Measurements from ENCODE around the gene ZNF518A. TPM values are rescaled to one million over a fixed set of nuclear protein-coding genes. Genes with fewer than 3 reads are reported as not detected.

ZNF518A gene
- total RNA-seq, 1 donor from 2014 or later: 28.7 TPM

DNA sequence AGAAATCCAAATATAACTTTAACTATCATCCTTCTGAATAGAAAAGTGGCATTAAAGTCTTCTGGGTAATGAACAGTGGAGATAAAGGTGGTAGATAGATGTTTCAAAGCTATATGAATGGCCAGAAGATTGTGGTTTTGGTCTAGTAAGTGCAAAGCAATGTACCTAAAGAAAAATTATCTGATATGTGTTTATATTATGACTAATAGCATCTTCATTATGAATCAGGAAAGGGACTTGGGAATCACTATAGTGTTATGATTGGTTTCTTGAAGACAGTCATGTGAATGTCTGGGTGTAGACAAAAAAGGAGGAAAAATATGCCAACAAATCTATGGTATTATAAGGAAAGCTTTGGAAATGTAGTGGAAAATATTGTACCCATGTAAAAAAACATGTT lies 3.0 kb downstream of the ZNF518A start:
- Mint-ChIP-seq H3K4me1 (peaks cover 21% of the 10 kb centered on the region), H3K27me3 (peaks cover 4% of the 10 kb centered on the region), H3K36me3 (ENCODE audit: low read depth) (peaks cover 59% of the 10 kb centered on the region), H3K4me3 (no peak overlapping the region), H3K9me3 (peaks cover 4% of the 10 kb centered on the region), H3K27ac (no peak overlapping the region)
- DNase-seq: no peak
- intact Hi-C loops (cut with micrococcal nuclease): loop anchor here (5.0 to 10.0 kb wide), 2 partner anchors 159 to 438 kb away; partner anchors contain the start of gene TCTN3
- ATAC-seq (ENCODE audit: low read depth): no peak
- TF ChIP-seq, protein P1, sequence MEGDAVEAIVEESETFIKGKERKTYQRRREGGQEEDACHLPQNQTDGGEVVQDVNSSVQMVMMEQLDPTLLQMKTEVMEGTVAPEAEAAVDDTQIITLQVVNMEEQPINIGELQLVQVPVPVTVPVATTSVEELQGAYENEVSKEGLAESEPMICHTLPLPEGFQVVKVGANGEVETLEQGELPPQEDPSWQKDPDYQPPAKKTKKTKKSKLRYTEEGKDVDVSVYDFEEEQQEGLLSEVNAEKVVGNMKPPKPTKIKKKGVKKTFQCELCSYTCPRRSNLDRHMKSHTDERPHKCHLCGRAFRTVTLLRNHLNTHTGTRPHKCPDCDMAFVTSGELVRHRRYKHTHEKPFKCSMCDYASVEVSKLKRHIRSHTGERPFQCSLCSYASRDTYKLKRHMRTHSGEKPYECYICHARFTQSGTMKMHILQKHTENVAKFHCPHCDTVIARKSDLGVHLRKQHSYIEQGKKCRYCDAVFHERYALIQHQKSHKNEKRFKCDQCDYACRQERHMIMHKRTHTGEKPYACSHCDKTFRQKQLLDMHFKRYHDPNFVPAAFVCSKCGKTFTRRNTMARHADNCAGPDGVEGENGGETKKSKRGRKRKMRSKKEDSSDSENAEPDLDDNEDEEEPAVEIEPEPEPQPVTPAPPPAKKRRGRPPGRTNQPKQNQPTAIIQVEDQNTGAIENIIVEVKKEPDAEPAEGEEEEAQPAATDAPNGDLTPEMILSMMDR (IDR thresholded peaks at IDR 0.05): no peak
- ChIA-PET CTCF (no interaction called here), POLR2A (interaction anchor here (2.7 kb wide), 1 partner anchor 43 kb away, joined by 9 read pairs; no protein-coding TSS in a partner anchor)

DNA sequence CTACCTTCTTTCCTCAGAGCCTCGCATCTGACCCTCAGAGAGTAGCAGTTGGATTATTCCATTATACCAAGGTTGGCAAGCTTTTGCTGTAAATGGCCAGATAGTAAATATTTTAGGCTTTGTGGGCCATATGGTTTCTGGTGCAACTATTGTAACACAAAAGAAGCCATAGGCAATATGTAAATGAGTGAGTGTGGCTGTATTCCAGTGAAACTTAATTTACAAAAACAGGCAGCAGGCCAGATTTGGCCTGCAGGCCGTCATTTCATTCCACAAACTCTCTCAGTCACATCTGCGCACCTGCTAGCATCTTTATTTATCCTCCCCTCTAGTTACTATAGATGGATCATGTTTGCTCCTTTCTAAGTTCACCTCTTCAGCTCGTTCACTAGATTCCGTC lies 6.7 kb downstream of the ZNF518A start:
- Mint-ChIP-seq H3K4me3 (no peak overlapping the region), H3K27me3 (no peaks in the 10 kb centered on the region), H3K27ac (no peak overlapping the region), H3K4me1 (no peaks in the 10 kb centered on the region), H3K36me3 (ENCODE audit: low read depth) (peaks cover 74% of the 10 kb centered on the region), H3K9me3 (no peaks in the 10 kb centered on the region)
- ChIA-PET POLR2A (no interaction called here), CTCF (no interaction called here)
- TF ChIP-seq, protein P1 (IDR thresholded peaks at IDR 0.05): no peak
- ATAC-seq (ENCODE audit: low read depth): no peak
- DNase-seq: no peak
- intact Hi-C loops (cut with micrococcal nuclease): loop anchor here (10.0 kb wide), 1 partner anchor 442 kb away; the partner anchor contains the start of gene TCTN3

DNA sequence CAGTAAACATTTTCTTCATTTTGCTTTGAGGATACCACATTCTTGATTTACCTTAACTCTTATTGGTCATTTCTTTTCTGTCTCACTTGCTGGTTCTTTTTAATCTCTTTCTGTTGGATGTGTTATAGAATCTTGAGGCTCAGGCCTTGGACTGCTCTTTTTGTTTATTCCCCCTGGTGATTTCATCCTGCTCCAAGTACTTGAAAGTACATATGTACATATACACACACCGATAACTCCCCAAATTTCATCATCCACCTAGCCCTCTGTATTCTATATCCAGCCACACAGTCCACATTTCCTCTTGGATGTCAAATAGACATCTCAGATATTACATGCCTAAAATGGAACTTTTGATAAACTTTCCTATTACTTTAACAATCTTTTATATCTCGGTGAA lies 7.5 kb downstream of the ZNF518A start:
- H3K9me3 Mint-ChIP-seq: no peaks in the 10 kb centered on the region
- POLR2A ChIA-PET: interaction anchor here (0.7 kb wide), 1 partner anchor 8 kb away, joined by 3 read pairs; no protein-coding TSS in a partner anchor
- H3K36me3 Mint-ChIP-seq (ENCODE audit: low read depth): peaks cover 79% of the 10 kb centered on the region
- H3K4me3 Mint-ChIP-seq: no peak overlapping the region
- DNase-seq (no peak), ATAC-seq (ENCODE audit: low read depth) (no peak)
- intact Hi-C loops (cut with micrococcal nuclease): loop anchor here (10.0 kb wide), 1 partner anchor 443 kb away; the partner anchor contains the start of gene TCTN3
- H3K27ac Mint-ChIP-seq: no peak overlapping the region
- TF ChIP-seq, protein P1 (IDR thresholded peaks at IDR 0.05): no peak
- no peaks in the 10 kb centered on the region for H3K27me3 Mint-ChIP-seq
- no peaks in the 10 kb centered on the region for H3K4me1 Mint-ChIP-seq
- CTCF ChIA-PET: no interaction called here

DNA sequence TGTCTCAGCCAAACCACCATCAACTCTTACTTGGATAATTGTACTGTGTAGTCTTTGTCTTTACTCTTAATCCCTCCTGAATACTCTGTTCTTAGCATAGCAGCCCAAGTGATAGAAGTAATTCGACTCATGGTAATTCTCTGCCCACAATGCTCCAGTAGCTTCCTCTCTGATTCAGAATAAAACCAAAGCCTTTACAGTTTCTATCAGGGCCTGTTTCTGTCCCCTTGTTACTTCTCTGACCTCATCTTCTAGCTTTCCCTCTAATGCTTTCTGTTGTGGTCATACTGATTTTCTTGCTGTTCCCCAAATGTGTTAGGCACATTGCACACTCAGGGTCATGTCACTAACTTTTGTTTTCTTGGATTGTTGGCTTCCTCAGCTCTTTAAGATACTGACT lies 8.0 kb downstream of the ZNF518A start:
- no peak overlapping the region for H3K4me3 Mint-ChIP-seq
- H3K27me3 Mint-ChIP-seq: no peaks in the 10 kb centered on the region
- H3K9me3 Mint-ChIP-seq: no peaks in the 10 kb centered on the region
- TF ChIP-seq, protein P1 (IDR thresholded peaks at IDR 0.05): no peak
- no peak for ATAC-seq (ENCODE audit: low read depth)
- POLR2A ChIA-PET: interaction anchor here (0.7 kb wide), 1 partner anchor 9 kb away, joined by 3 read pairs; no protein-coding TSS in a partner anchor
- CTCF ChIA-PET: no interaction called here
- H3K4me1 Mint-ChIP-seq: no peaks in the 10 kb centered on the region
- H3K36me3 Mint-ChIP-seq (ENCODE audit: low read depth): peaks cover 83% of the 10 kb centered on the region
- DNase-seq: no peak
- intact Hi-C loops (cut with micrococcal nuclease): loop anchor here (10.0 kb wide), 1 partner anchor 443 kb away; the partner anchor contains the start of gene TCTN3
- H3K27ac Mint-ChIP-seq: no peak overlapping the region

DNA sequence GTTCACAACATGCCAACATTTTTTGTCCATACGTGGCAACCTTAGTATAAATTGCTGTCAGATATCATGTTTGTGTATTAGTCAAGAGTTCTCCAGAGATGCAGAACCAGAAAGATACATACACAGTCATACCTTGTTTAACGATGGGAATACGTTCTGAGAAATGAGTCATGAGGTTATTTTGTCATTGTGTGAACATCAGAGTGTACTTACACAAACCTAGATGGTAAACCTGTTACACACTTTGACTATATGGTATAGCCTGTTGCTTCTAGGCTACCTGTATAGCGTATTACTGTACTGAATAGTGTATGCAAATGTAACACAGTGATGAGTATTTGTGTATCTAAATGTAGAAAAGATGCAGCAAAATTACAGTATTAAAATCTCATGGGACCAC lies 22.3 kb downstream of the ZNF518A start:
- TF ChIP-seq, protein P1 (IDR thresholded peaks at IDR 0.05): no peak
- ChIA-PET CTCF (no interaction called here), POLR2A (no interaction called here)
- Mint-ChIP-seq H3K4me1 (no peaks in the 10 kb centered on the region), H3K9me3 (no peaks in the 10 kb centered on the region), H3K36me3 (ENCODE audit: low read depth) (peaks cover 82% of the 10 kb centered on the region), H3K27me3 (no peaks in the 10 kb centered on the region), H3K27ac (no peak overlapping the region), H3K4me3 (no peak overlapping the region)
- intact Hi-C loops (cut with micrococcal nuclease): no loop called here
- ATAC-seq (ENCODE audit: low read depth): no peak
- no peak for DNase-seq

Data from activated B cell treated with CpG ODN at 0.5 μM for 24 hours (primary cell).